Keratinocyte (primary cell): Measurements from ENCODE around the gene ENDOD1. TPM values are rescaled to one million over a fixed set of nuclear protein-coding genes. Genes with fewer than 3 reads are reported as not detected.

Source experiments
- DNase-seq: peaks from one replicate; pipeline ENCODE4 v3.0.0-alpha.2; 2011; ENCODE audit warnings: low read depth, missing footprints, low spot score
- FAIRE-seq: peaks from 2 replicates; lab custom pipeline; 2011; peaks lifted over from hg19 to GRCh38; lab: Jason Lieb, UNC
- H2AFZ ChIP-seq: 2 replicates; pipeline ENCODE4 v1.6.0; 2012; ENCODE audit warnings: low read length, control low read depth, inconsistent platforms; ENCODE audit not compliant: control insufficient read depth
- H3K27ac ChIP-seq: 2 replicates; pipeline ENCODE4 v1.5.1; 2011; ENCODE audit warnings: low read length; ENCODE audit not compliant: control insufficient read depth, insufficient read depth
- H3K27me3 ChIP-seq: 3 replicates; pipeline ENCODE4 v1.6.0; 2011; ENCODE audit warnings: low read length; ENCODE audit not compliant: control insufficient read depth, insufficient read depth; ENCODE audit errors: extremely low read depth
- H3K36me3 ChIP-seq, 2 experiments: 2 replicates in 1 of 2; 3 replicates in 1 of 2; pipeline ENCODE4 v1.5.1; 2011; ENCODE audit warnings: low read length in 2 of 2, mild to moderate bottlenecking in 1 of 2; ENCODE audit not compliant: control insufficient read depth in 2 of 2, insufficient read depth in 2 of 2; ENCODE audit errors: extremely low read depth in 1 of 2
- H3K4me1 ChIP-seq: 3 replicates; pipeline ENCODE4 v1.5.1; 2011; ENCODE audit warnings: low read length; ENCODE audit not compliant: control insufficient read depth, insufficient read depth; ENCODE audit errors: extremely low read depth
- H3K4me2 ChIP-seq: 3 replicates; pipeline ENCODE4 v1.6.0; 2011; ENCODE audit warnings: low read depth, low read length; ENCODE audit not compliant: control insufficient read depth, insufficient read depth; ENCODE audit errors: extremely low read depth
- H3K4me3 ChIP-seq, 3 experiments: fragments of 200-600 bp in 1 of 3; sonication (generic) in 1 of 3; 2 replicates in 2 of 3; 3 replicates in 1 of 3; pipeline ENCODE4 v1.5.1; 2011 to 2016; ENCODE audit warnings: low read length in 3 of 3, mild to moderate bottlenecking in 3 of 3, control low read depth in 2 of 3, inconsistent platforms in 1 of 3, low read depth in 1 of 3, mixed read lengths in 1 of 3, mixed run types in 1 of 3, moderate library complexity in 1 of 3; ENCODE audit not compliant: control insufficient read depth in 2 of 3, insufficient read depth in 2 of 3; ENCODE audit errors: extremely low read depth in 1 of 3
- H3K79me2 ChIP-seq: 2 replicates; pipeline ENCODE4 v1.6.0; 2012; ENCODE audit warnings: low read length; ENCODE audit not compliant: control insufficient read depth, insufficient read depth
- H3K9ac ChIP-seq: 3 replicates; pipeline ENCODE4 v1.6.0; 2011; ENCODE audit warnings: low read length; ENCODE audit not compliant: control insufficient read depth, insufficient read depth; ENCODE audit errors: extremely low read depth
- H3K9me1 ChIP-seq: 3 replicates; pipeline ENCODE4 v1.6.0; 2011; ENCODE audit warnings: low read length; ENCODE audit not compliant: control insufficient read depth, insufficient read depth; ENCODE audit errors: extremely low read depth
- H3K9me3 ChIP-seq: 2 replicates; pipeline ENCODE4 v1.5.1; 2012; ENCODE audit warnings: low read depth, low read length; ENCODE audit not compliant: control insufficient read depth
- H4K20me1 ChIP-seq: 3 replicates; pipeline ENCODE4 v1.6.0; 2011; ENCODE audit warnings: low read length; ENCODE audit not compliant: control insufficient read depth, insufficient read depth; ENCODE audit errors: extremely low read depth
- EZH2 ChIP-seq: IDR thresholded peaks from one replicate; pipeline ENCODE4 v1.6.1; 2012; ENCODE audit warnings: inconsistent platforms, mild to moderate bottlenecking, low read length, moderate library complexity
- dilution Hi-C: fragments of 300-500 bp; cut with MboI; formaldehyde crosslinking; loops from one replicate; pipeline ENCODE4 v1.7.0; 2020; ENCODE audit warnings: low sequenced_read_pairs; ENCODE audit not compliant: extremely low pct_ligation_motif_present
- polyA plus RNA-seq, 5 experiments: library from polyadenylated mRNA; depleted of rRNA in 3 of 5; stranded (reverse) in 3 of 5; stranded (forward) in 1 of 5; unstranded in 1 of 5; fragments of >200 nt; gene quantifications; 1 replicate in 1 of 5; 2 replicates in 3 of 5; 3 replicates in 1 of 5; pipeline versions ENCODE4 v1.2.1 to v1.2.3, GENCODE V29; 2011 to 2012; ENCODE audit warnings: missing spikeins in 2 of 5, low read depth in 1 of 5, low replicate concordance in 1 of 5
- TF ChIP-seq, protein P1 (sequence below), 3 experiments: IDR thresholded peaks in 1 of 3; conservative IDR thresholded peaks in 1 of 3; optimal IDR thresholded peaks in 1 of 3; 2 replicates in 2 of 3; 3 replicates in 1 of 3; pipeline versions ENCODE3 to v1.5.1; 2011; ENCODE audit warnings: low read length in 3 of 3, mild to moderate bottlenecking in 3 of 3, moderate library complexity in 2 of 3, control low read depth in 1 of 3, inconsistent platforms in 1 of 3; ENCODE audit not compliant: insufficient read depth in 2 of 3; ENCODE audit errors: extremely low read depth in 1 of 3

The ENDOD1 gene
- polyA plus RNA-seq, 1 donor (not counting 4 experiments of a cell fraction or from before 2014, with no cell fraction given): 27.2 TPM

- Histone ChIP-seq H3K9ac (peak overlapping the region; percentile 93), H3K27me3 (no peaks in the 10 kb centered on the region), H3K27ac (peak overlapping the region; percentile 90), H3K9me1 (no peaks in the 10 kb centered on the region), H3K4me3 (peak overlapping the region; percentile 69 to 100 (median 99)), H2AFZ (no peak overlapping the region), H3K36me3 (no peaks in the 10 kb centered on the region), H3K9me3 (no peaks in the 10 kb centered on the region), H3K4me2 (peak overlapping the region; percentile 85), H3K79me2 (peaks cover 31% of the 10 kb centered on the region), H4K20me1 (no peaks in the 10 kb centered on the region), H3K4me1 (peaks cover 27% of the 10 kb centered on the region)
- dilution Hi-C loops: no loop called here
- DNase-seq: no peak
- TF ChIP-seq, protein P1, sequence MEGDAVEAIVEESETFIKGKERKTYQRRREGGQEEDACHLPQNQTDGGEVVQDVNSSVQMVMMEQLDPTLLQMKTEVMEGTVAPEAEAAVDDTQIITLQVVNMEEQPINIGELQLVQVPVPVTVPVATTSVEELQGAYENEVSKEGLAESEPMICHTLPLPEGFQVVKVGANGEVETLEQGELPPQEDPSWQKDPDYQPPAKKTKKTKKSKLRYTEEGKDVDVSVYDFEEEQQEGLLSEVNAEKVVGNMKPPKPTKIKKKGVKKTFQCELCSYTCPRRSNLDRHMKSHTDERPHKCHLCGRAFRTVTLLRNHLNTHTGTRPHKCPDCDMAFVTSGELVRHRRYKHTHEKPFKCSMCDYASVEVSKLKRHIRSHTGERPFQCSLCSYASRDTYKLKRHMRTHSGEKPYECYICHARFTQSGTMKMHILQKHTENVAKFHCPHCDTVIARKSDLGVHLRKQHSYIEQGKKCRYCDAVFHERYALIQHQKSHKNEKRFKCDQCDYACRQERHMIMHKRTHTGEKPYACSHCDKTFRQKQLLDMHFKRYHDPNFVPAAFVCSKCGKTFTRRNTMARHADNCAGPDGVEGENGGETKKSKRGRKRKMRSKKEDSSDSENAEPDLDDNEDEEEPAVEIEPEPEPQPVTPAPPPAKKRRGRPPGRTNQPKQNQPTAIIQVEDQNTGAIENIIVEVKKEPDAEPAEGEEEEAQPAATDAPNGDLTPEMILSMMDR (optimal IDR thresholded peaks at IDR 0.05 in 1 of 3, IDR thresholded peaks at IDR 0.05 in 1 of 3, conservative IDR thresholded peaks at IDR 0.05 in 1 of 3; ENCODE audit: extremely low read depth in 1 of 3, insufficient read depth in 2 of 3, low read length in 3 of 3): no peak
- no peak for TF ChIP-seq EZH2
- peak; percentile 69 for FAIRE-seq
These were observed 21.1 kb upstream of the ENDOD1 start for GRCh38 chr11:95068549-95068948.

DNA sequence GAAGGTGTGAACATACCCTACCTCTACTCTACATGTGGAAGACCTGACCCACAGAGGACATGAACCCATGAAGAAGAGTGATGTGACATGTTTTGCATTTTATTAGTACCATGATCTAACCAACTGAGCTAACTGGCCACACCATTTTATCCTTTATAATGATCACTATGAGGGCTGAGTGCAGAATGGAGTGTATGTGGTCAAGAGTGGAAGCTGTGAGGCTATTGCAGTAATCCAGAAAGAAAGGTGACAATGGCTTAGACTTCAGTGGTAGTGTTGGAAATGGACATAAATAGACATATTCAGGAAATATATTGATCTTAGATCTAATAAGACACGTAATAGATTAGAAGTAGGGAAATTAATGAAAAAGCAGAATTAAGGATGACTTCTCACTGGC lies 19.2 kb upstream of the ENDOD1 start:
- Histone ChIP-seq H2AFZ (no peak overlapping the region), H3K4me3 (no peak overlapping the region), H3K4me2 (no peak overlapping the region), H3K36me3 (no peaks in the 10 kb centered on the region), H3K4me1 (peaks cover 34% of the 10 kb centered on the region), H3K27me3 (no peaks in the 10 kb centered on the region), H3K27ac (no peak overlapping the region), H4K20me1 (no peaks in the 10 kb centered on the region), H3K79me2 (peaks cover 31% of the 10 kb centered on the region), H3K9me1 (no peaks in the 10 kb centered on the region), H3K9me3 (no peaks in the 10 kb centered on the region), H3K9ac (no peak overlapping the region)
- TF ChIP-seq, protein P1 (optimal IDR thresholded peaks at IDR 0.05 in 1 of 3, IDR thresholded peaks at IDR 0.05 in 1 of 3, conservative IDR thresholded peaks at IDR 0.05 in 1 of 3; ENCODE audit: extremely low read depth in 1 of 3, insufficient read depth in 2 of 3, low read length in 3 of 3): no peak
- TF ChIP-seq EZH2: no peak
- DNase-seq (no peak), FAIRE-seq (no peak)
- dilution Hi-C loops: no loop called here
